Left ventricle myocardium inferior (tissue), 1 donor: ENCODE results near the gene GPHA2. TPM values are rescaled to one million over a fixed set of nuclear protein-coding genes. Genes with fewer than 3 reads are reported as not detected.

Source experiments
- DNase-seq: peaks from one replicate; pipeline ENCODE4 v3.0.0-alpha.2; 2020
- H3K27ac ChIP-seq: fragments of 200-600 bp; replicated peaks from 2 replicates; pipeline ENCODE4 v1.8.0; 2021
- H3K27me3 ChIP-seq: fragments of 200-600 bp; 2 replicates; pipeline ENCODE4 v1.8.0; 2021; ENCODE audit warnings: low read depth
- H3K36me3 ChIP-seq: fragments of 200-600 bp; 2 replicates; pipeline ENCODE4 v1.8.0; 2021
- H3K4me1 ChIP-seq: fragments of 200-600 bp; 2 replicates; pipeline ENCODE4 v1.8.0; 2021
- H3K4me3 ChIP-seq: fragments of 200-600 bp; 2 replicates; pipeline ENCODE4 v1.8.0; 2021; ENCODE audit warnings: mild to moderate bottlenecking, moderate library complexity
- H3K9me3 ChIP-seq: fragments of 200-600 bp; replicated peaks from 2 replicates; pipeline ENCODE4 v1.8.0; 2021
- intact Hi-C: fragments of 100-400 bp; cut with micrococcal nuclease; formaldehyde crosslinking; loops from one replicate; pipeline ENCODE4 v1.11.0; 2022
- total RNA-seq: library from RNA; stranded (reverse); fragmentation: NEBNext Ultra II Directional; extraction: Animal tissue kit (Norgen Biotek cat#: 25700); gene quantifications from one replicate; pipeline ENCODE4 v1.2.1, GENCODE V29; 2021
- TF ChIP-seq, protein P1 (sequence below): fragments of 200-600 bp; IDR thresholded peaks from 2 replicates; pipeline ENCODE4 v1.8.0; 2021; ENCODE audit warnings: antibody characterized with exemption, mild to moderate bottlenecking, borderline replicate concordance
- donor health status: DM: no; HTN: yes; CAD: no; lungs with severe emphysema.

The GPHA2 gene
- total RNA-seq, 1 donor from 2014 or later = not detected

- Histone ChIP-seq H3K27me3 (no peaks in the 10 kb centered on the region), H3K27ac (no peak overlapping the region), H3K9me3 (no peaks in the 10 kb centered on the region), H3K36me3 (peaks cover 87% of the 10 kb centered on the region), H3K4me3 (no peak overlapping the region), H3K4me1 (peaks cover 5% of the 10 kb centered on the region)
- TF ChIP-seq, protein P1, sequence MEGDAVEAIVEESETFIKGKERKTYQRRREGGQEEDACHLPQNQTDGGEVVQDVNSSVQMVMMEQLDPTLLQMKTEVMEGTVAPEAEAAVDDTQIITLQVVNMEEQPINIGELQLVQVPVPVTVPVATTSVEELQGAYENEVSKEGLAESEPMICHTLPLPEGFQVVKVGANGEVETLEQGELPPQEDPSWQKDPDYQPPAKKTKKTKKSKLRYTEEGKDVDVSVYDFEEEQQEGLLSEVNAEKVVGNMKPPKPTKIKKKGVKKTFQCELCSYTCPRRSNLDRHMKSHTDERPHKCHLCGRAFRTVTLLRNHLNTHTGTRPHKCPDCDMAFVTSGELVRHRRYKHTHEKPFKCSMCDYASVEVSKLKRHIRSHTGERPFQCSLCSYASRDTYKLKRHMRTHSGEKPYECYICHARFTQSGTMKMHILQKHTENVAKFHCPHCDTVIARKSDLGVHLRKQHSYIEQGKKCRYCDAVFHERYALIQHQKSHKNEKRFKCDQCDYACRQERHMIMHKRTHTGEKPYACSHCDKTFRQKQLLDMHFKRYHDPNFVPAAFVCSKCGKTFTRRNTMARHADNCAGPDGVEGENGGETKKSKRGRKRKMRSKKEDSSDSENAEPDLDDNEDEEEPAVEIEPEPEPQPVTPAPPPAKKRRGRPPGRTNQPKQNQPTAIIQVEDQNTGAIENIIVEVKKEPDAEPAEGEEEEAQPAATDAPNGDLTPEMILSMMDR = no peak
- no peak for DNase-seq
- intact Hi-C loops = no loop called here
These were observed 25.1 kb downstream of the GPHA2 start for GRCh38 chr11:64910451-64911093.

GRCh38 chr11:64909653-64910343 lies 25.9 kb downstream of the GPHA2 start:
- TF ChIP-seq, protein P1 = no peak
- DNase-seq = no peak
- intact Hi-C loops = no loop called here

GRCh38 chr11:64908766-64909165 lies 26.9 kb downstream of the GPHA2 start:
- H3K4me3 ChIP-seq = no peak overlapping the region
- TF ChIP-seq, protein P1 = no peak
- DNase-seq = no peak
- no peaks in the 10 kb centered on the region for H3K9me3 ChIP-seq
- H3K27me3 ChIP-seq = no peaks in the 10 kb centered on the region
- peaks cover 100% of the 10 kb centered on the region for H3K36me3 ChIP-seq
- H3K27ac ChIP-seq = no peak overlapping the region
- no peaks in the 10 kb centered on the region for H3K4me1 ChIP-seq
- intact Hi-C loops = no loop called here

More at GRCh38 chr11:64909653-64910343, 25.9 kb downstream of the GPHA2 start:
- Histone ChIP-seq H3K27ac (no peak overlapping the region), H3K27me3 (no peaks in the 10 kb centered on the region), H3K36me3 (peaks cover 95% of the 10 kb centered on the region), H3K9me3 (no peaks in the 10 kb centered on the region), H3K4me3 (no peak overlapping the region), H3K4me1 (no peaks in the 10 kb centered on the region)

- DNase-seq = no peak
- intact Hi-C loops = no loop called here
- H3K4me1 ChIP-seq = no peaks in the 10 kb centered on the region
- TF ChIP-seq, protein P1 = no peak
- H3K36me3 ChIP-seq = peaks cover 100% of the 10 kb centered on the region
- H3K27me3 ChIP-seq = no peaks in the 10 kb centered on the region
- no peaks in the 10 kb centered on the region for H3K9me3 ChIP-seq
- H3K4me3 ChIP-seq = no peak overlapping the region
- no peak overlapping the region for H3K27ac ChIP-seq
These were observed 29.4 kb downstream of the GPHA2 start for GRCh38 chr11:64906314-64906635.

DNA sequence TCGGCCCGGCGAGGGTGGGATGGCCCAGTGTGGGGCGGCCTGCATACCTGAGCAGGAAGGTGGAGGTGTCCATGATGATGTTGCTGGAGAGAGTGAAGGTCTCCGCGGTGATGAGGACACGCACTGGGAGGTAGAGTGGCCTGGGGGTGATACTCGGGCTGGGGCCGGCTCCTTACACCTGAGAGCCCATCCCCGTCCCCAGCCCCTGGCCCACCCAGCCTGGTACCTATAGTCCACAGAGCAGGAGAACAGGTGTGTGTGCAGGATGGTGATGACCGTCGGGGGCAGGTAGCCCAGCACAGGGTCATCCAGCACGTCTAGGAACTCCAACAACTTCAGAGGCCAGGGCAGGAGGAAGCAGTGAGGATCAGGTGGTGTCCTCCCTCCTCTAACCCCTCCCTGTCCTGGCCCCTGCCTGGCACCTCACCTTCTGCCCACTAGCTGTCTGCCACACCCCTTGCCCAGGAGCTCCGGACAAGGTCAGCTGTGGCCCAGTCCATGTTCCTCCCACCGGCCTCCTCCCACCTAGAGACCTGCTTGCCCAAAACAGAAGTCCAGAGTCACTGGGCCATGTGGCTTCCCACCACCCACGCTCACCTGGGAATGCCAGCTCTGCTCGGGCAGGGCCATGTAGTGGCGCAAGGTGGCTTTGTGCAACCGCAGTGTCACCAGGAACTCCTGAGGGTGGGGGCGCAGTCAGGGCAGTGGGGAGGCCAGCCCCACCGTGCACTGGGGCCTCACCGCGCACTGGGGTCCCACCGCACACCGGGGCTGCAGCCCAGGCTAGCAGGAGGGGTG lies 30.0 kb downstream of the GPHA2 start:
- no peak overlapping the region for H3K27ac ChIP-seq
- TF ChIP-seq, protein P1 = no peak
- H3K27me3 ChIP-seq = no peaks in the 10 kb centered on the region
- DNase-seq = no peak
- H3K36me3 ChIP-seq = peaks cover 100% of the 10 kb centered on the region
- intact Hi-C loops = no loop called here
- H3K9me3 ChIP-seq = no peaks in the 10 kb centered on the region
- H3K4me3 ChIP-seq = no peak overlapping the region
- H3K4me1 ChIP-seq = no peaks in the 10 kb centered on the region
